Gastroesophageal sphincter (tissue), 3 donors: ENCODE measurements around the gene GPR55.

Experiments
- CTCF ChIP-seq, 4 experiments: fragments of 200-600 bp in 2 of 4; fragments of 450-650 bp in 2 of 4; sonication (generic) in 1 of 4; IDR thresholded peaks; one replicate each; pipeline ENCODE4 v1.5.1; 2017 to 2019; ENCODE audit warnings: antibody characterized with exemption in 4 of 4, mild to moderate bottlenecking in 2 of 4, moderate library complexity in 2 of 4
- POLR2AphosphoS5 ChIP-seq: sonication (generic); formaldehyde crosslinking; IDR thresholded peaks from one replicate; pipeline ENCODE4 v1.6.1; 2017; ENCODE audit warnings: antibody characterized with exemption

GRCh38 chr2:230912046-230912445 lies 13.0 kb downstream of the GPR55 start:
- TF ChIP-seq POLR2AphosphoS5 (no peak), CTCF (IDR thresholded peaks at IDR 0.05) (no peak)
